HepG2 (cell line): Measurements from ENCODE around the gene ACP7. TPM values are rescaled to one million over a fixed set of nuclear protein-coding genes. Genes with fewer than 3 reads are reported as not detected.
A peak's percentile ranks its signal among the peaks of the same experiment; 100 is the strongest.

Source experiments
- ATAC-seq: fragments of 200-7000 bp; cut with Tn5 transposase; 3 replicates; pipeline ENCODE4 v1.9.1; 2020; ENCODE audit warnings: mild to moderate bottlenecking, moderate library complexity
- BruUV-seq: library from RNA; stranded (reverse); fragments of 400-500 nt; replicated peaks from 2 replicates; lab custom pipeline; 2021; lab: Mats Ljungman, UMichigan
- CTCF ChIA-PET: fragments of 300-600 bp; formaldehyde crosslinking; extraction: SDS; loops from one replicate; lab custom pipeline; 2021; ENCODE audit warnings: low total read pairs, inconsistent platforms, low intra/inter-chr PET ratio; lab: Yijun Ruan, JAX
- POLR2A ChIA-PET: fragments of 350-600 bp; sonication (Branson Sonifier 250); formaldehyde crosslinking; loops from one replicate; lab custom pipeline; 2020; ENCODE audit warnings: antibody characterized with exemption, inconsistent platforms; lab: Yijun Ruan, JAX
- DNase-seq: peaks from one replicate; pipeline ENCODE4 v3.0.0-alpha.2; 2015; ENCODE audit warnings: low spot score
- FAIRE-seq: peaks from 3 replicates; lab custom pipeline; 2011; peaks lifted over from hg19 to GRCh38; lab: Jason Lieb, UNC
- H2AFZ ChIP-seq: one replicate; pipeline ENCODE4 v1.6.1; 2011; ENCODE audit warnings: low read length, inconsistent platforms
- H3K27ac ChIP-seq: fragments of 300-600 bp; 3 replicates; pipeline ENCODE4 v1.8.0; 2011; ENCODE audit warnings: mixed run types, mild to moderate bottlenecking, mixed read lengths, low read length, inconsistent platforms; ENCODE audit not compliant: insufficient read depth; ENCODE audit errors: extremely low read length
- H3K27me3 ChIP-seq, 2 experiments: fragments of 200-600 bp in 1 of 2; 2 replicates in 1 of 2; 3 replicates in 1 of 2; pipeline versions ENCODE4 v1.6.0 to v1.8.0; 2011; ENCODE audit warnings: low read length in 2 of 2, mild to moderate bottlenecking in 2 of 2, moderate library complexity in 2 of 2, inconsistent platforms in 1 of 2; ENCODE audit not compliant: insufficient read depth in 2 of 2, control insufficient read depth in 1 of 2
- H3K36me3 ChIP-seq, 2 experiments: fragments of 200-600 bp in 1 of 2; replicated peaks in 1 of 2; 2 replicates in 1 of 2; 3 replicates in 1 of 2; pipeline versions ENCODE4 v1.5.1 to v1.8.0; 2011; ENCODE audit warnings: low read length in 2 of 2, inconsistent platforms in 1 of 2; ENCODE audit not compliant: insufficient read depth in 2 of 2, control insufficient read depth in 1 of 2
- H3K4me1 ChIP-seq: 2 replicates; pipeline ENCODE4 v1.5.1; 2012; ENCODE audit warnings: low read length, inconsistent platforms; ENCODE audit not compliant: insufficient read depth
- H3K4me2 ChIP-seq: 2 replicates; pipeline ENCODE4 v1.6.0; 2011; ENCODE audit warnings: low read depth, low read length, inconsistent platforms
- H3K4me3 ChIP-seq, 3 experiments: fragments of 200-600 bp in 1 of 3; sonication (generic), shearing (Covaris generic) in 1 of 3; replicated peaks in 1 of 3; 2 replicates each; pipeline ENCODE4 v1.5.1; 2011 to 2016; ENCODE audit warnings: low read length in 3 of 3, inconsistent platforms in 2 of 3, low read depth in 2 of 3, mild to moderate bottlenecking in 2 of 3, control low read depth in 1 of 3, mixed read lengths in 1 of 3; ENCODE audit not compliant: insufficient read depth in 1 of 3
- H3K79me2 ChIP-seq: one replicate; pipeline ENCODE4 v1.6.1; 2011; ENCODE audit warnings: low read length, inconsistent platforms; ENCODE audit not compliant: insufficient read depth
- H3K9ac ChIP-seq: 2 replicates; pipeline ENCODE4 v1.6.0; 2011; ENCODE audit warnings: mild to moderate bottlenecking, low read depth, low read length, inconsistent platforms; ENCODE audit not compliant: insufficient read depth
- H3K9me3 ChIP-seq: 2 replicates; pipeline ENCODE4 v1.5.1; 2012; ENCODE audit warnings: mild to moderate bottlenecking, low read length
- H4K20me1 ChIP-seq: 2 replicates; pipeline ENCODE4 v1.6.0; 2011; ENCODE audit warnings: inconsistent platforms, mild to moderate bottlenecking, low read length, moderate library complexity; ENCODE audit not compliant: insufficient read depth
- ARID2 ChIP-seq: sonication (generic); formaldehyde crosslinking; IDR thresholded peaks from 2 replicates; pipeline ENCODE4 v1.8.1; 2022; ENCODE audit warnings: mild to moderate bottlenecking, missing genetic modification reagents, borderline replicate concordance
- BRD4 ChIP-seq: sonication (generic); formaldehyde crosslinking; IDR thresholded peaks from 2 replicates; pipeline ENCODE4 v1.4.0; 2020; ENCODE audit warnings: missing genetic modification reagents
- CC2D1A ChIP-seq: sonication (generic); formaldehyde crosslinking; IDR thresholded peaks from 2 replicates; pipeline ENCODE4 v1.8.1; 2023; ENCODE audit warnings: mild to moderate bottlenecking, missing genetic modification reagents
- ETV5 ChIP-seq: IDR thresholded peaks from 2 replicates; pipeline ENCODE4 v1.6.1; 2018; ENCODE audit warnings: missing biosample characterization, missing genetic modification reagents, inconsistent platforms, borderline replicate concordance
- MAX ChIP-seq: IDR thresholded peaks from 2 replicates; pipeline ENCODE4 v1.6.1; 2012; ENCODE audit warnings: inconsistent platforms
- MXD3 ChIP-seq: IDR thresholded peaks from 2 replicates; pipeline ENCODE4 v1.6.1; 2016; ENCODE audit warnings: mild to moderate bottlenecking, missing biosample characterization, missing genetic modification reagents
- NFAT5 ChIP-seq: sonication (generic); formaldehyde crosslinking; IDR thresholded peaks from 2 replicates; pipeline ENCODE4 v1.4.0; 2020; ENCODE audit warnings: missing genetic modification reagents
- PTBP1 ChIP-seq: fragments of 200-400 bp; formaldehyde crosslinking; IDR thresholded peaks from 2 replicates; pipeline ENCODE4 v1.6.1; 2018; ENCODE audit warnings: low read length, low read depth; ENCODE audit not compliant: poor library complexity, severe bottlenecking
- SAP130 ChIP-seq: IDR thresholded peaks from 2 replicates; pipeline ENCODE4 v1.6.1; 2016; ENCODE audit warnings: low read depth
- TBX2 ChIP-seq: sonication (generic); formaldehyde crosslinking; IDR thresholded peaks from 2 replicates; pipeline ENCODE4 v1.5.0; 2020; ENCODE audit warnings: missing genetic modification reagents, mild to moderate bottlenecking, borderline replicate concordance
- ZNF564 ChIP-seq: sonication (generic); formaldehyde crosslinking; IDR thresholded peaks from 2 replicates; pipeline ENCODE4 v1.8.1; 2023; ENCODE audit warnings: mild to moderate bottlenecking, missing genetic modification reagents
- WGBS: methylation state at CpG from one replicate; pipeline ENCODE4 v1.1.6; 2017; ENCODE audit warnings: low lambda C conversion rate; 5-methylcytosine and 5-hydroxymethylcytosine counted together
- in situ Hi-C: cut with HindIII; loops from 2 replicates; pipeline ENCODE4 v1.10.0; 2017; ENCODE audit warnings: low pct_unique_long_range_greater_than_20kb; ENCODE audit not compliant: extremely low pct_ligation_motif_present
- intact Hi-C: fragments of 100-400 bp; cut with micrococcal nuclease; formaldehyde crosslinking; loops from one replicate; pipeline ENCODE4 v1.10.0; 2022; ENCODE audit not compliant: unreplicated experiment
- polyA plus RNA-seq, 8 experiments: library from polyadenylated mRNA; depleted of rRNA in 3 of 8; stranded (reverse) in 7 of 8; unstranded in 1 of 8; fragments of >200 nt; fragmentation: Illumina TruSeq in 4 of 8; extraction: Trizol in 4 of 8; gene quantifications; 2 replicates each; pipeline versions ENCODE4 v1.2.1 to v1.2.3, GENCODE V29; 2011 to 2016; ENCODE audit warnings: low read depth in 4 of 8, missing spikeins in 1 of 8, mixed read lengths in 1 of 8; ENCODE audit not compliant: insufficient read depth in 1 of 8
- total RNA-seq, 5 experiments: library from RNA; depleted of rRNA; stranded (reverse); fragments of >200 nt; fragmentation: Illumina TruSeq; extraction: Trizol; gene quantifications; 2 replicates each; pipeline ENCODE4 v1.2.3, GENCODE V29; 2016; ENCODE audit warnings: low read depth in 1 of 5
- TF ChIP-seq, protein P1 (sequence below): sonication (generic); formaldehyde crosslinking; IDR thresholded peaks from 2 replicates; pipeline ENCODE4 v1.4.0; 2020; ENCODE audit warnings: missing genetic modification reagents
- TF ChIP-seq, protein P2 (sequence below): sonication (generic); formaldehyde crosslinking; conservative IDR thresholded peaks from 2 replicates; pipeline ENCODE4 v1.8.0; 2022; ENCODE audit warnings: low read depth, missing genetic modification reagents

The ACP7 gene
- total and polyA plus RNA-seq, 2 of the 13 experiments (the other 11 are each of a cell fraction or from before 2014, with no cell fraction given) = not detected

DNA sequence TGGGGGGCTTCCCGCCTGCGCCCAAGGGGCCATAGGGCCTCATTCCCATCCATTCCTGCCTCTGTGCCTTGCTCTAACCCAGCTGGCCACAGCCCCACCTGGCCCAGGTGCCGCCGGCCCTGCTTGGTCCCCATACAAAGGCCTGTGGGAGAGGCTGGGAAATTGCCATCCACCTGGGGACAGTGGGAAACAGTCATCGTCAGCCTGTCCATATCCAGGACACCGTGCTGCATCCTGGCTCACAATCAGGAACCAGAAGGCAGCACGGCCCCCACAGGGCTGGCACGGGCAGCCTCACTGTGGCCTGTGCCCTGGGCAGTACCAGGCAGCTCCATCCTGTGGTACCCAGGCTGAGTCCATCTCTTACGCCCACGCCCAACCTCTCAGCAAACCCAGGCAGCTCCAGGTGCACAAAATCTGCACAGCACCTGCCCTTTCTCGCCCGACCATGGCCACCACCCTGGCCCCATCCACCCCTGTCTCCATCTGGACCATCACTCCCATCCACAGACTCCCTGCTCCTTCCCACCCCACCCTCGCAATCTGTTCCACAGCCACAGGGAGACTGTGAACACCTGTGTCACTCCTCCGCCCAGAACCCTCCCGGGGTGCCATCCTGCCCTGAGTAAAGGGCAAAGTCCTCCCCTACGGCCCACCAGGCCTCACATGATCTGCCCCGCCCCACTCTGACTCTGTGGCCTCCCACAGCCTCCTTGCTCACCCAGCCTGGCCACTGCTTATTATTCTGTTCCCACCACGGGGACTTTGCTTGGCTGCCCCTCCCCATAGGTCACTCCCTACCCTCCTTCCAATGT lies 30.7 kb upstream of the ACP7 start:
- intact Hi-C loops (loop anchor here (5.0 kb wide), 1 partner anchor 76 kb away; the partner anchor contains the start of gene FBXO17), in situ Hi-C loops (no loop called here)
- CTCF ChIA-PET = no interaction called here
- no peak overlapping the region for H2AFZ ChIP-seq
- WGBS = 6% methylated on average over 13 of the region's 18 CpGs
- peaks cover 40% of the 10 kb centered on the region for H3K4me1 ChIP-seq
- POLR2A ChIA-PET = no interaction called here
- peak; percentile 68 for DNase-seq
- no peaks in the 10 kb centered on the region for H4K20me1 ChIP-seq
- H3K9me3 ChIP-seq = peaks cover 5% of the 10 kb centered on the region; the same call in 1 of the 2 replicates
- peak overlapping the region; percentile 63 for H3K4me2 ChIP-seq
- no peak overlapping the region for H3K27ac ChIP-seq
- H3K36me3 ChIP-seq = no peaks in the 10 kb centered on the region
- H3K79me2 ChIP-seq = no peaks in the 10 kb centered on the region
- FAIRE-seq = peak; percentile 12
- no peak overlapping the region for H3K9ac ChIP-seq
- no TSS peak for BruUV-seq
- peak; percentile 81 for ATAC-seq
- H3K4me3 ChIP-seq = peak overlapping the region in 1 of 3 experiments; percentile 22; a peak in 1 of 6 replicates
- no peaks in the 10 kb centered on the region for H3K27me3 ChIP-seq
- peak; percentile 9; the same call in 1 of the 2 replicates for TF ChIP-seq ETV5 (CRISPR knock-in tag)
- no peak for TF ChIP-seq SAP130 (CRISPR knock-in tag)
- peak; percentile 36; the same call in 1 of the 2 replicates for TF ChIP-seq MAX
- TF ChIP-seq, protein P1, sequence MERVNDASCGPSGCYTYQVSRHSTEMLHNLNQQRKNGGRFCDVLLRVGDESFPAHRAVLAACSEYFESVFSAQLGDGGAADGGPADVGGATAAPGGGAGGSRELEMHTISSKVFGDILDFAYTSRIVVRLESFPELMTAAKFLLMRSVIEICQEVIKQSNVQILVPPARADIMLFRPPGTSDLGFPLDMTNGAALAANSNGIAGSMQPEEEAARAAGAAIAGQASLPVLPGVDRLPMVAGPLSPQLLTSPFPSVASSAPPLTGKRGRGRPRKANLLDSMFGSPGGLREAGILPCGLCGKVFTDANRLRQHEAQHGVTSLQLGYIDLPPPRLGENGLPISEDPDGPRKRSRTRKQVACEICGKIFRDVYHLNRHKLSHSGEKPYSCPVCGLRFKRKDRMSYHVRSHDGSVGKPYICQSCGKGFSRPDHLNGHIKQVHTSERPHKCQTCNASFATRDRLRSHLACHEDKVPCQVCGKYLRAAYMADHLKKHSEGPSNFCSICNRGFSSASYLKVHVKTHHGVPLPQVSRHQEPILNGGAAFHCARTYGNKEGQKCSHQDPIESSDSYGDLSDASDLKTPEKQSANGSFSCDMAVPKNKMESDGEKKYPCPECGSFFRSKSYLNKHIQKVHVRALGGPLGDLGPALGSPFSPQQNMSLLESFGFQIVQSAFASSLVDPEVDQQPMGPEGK (CRISPR knock-in tag) = peak; percentile 69; the same call in 1 of the 2 replicates
- no peak for TF ChIP-seq CC2D1A (CRISPR knock-in tag)
- 0 out of 2 replicates have a peak, but pooled peaks have one; percentile 58 for TF ChIP-seq ARID2 (CRISPR knock-in tag)
- no peak for TF ChIP-seq MXD3 (CRISPR knock-in tag)
- TF ChIP-seq PTBP1 = no peak
- TF ChIP-seq BRD4 (CRISPR knock-in tag) = no peak
- TF ChIP-seq TBX2 (CRISPR knock-in tag) = peak; percentile 68; the same call in 1 of the 2 replicates
- TF ChIP-seq NFAT5 (CRISPR knock-in tag) = no peak
- TF ChIP-seq, protein P2, sequence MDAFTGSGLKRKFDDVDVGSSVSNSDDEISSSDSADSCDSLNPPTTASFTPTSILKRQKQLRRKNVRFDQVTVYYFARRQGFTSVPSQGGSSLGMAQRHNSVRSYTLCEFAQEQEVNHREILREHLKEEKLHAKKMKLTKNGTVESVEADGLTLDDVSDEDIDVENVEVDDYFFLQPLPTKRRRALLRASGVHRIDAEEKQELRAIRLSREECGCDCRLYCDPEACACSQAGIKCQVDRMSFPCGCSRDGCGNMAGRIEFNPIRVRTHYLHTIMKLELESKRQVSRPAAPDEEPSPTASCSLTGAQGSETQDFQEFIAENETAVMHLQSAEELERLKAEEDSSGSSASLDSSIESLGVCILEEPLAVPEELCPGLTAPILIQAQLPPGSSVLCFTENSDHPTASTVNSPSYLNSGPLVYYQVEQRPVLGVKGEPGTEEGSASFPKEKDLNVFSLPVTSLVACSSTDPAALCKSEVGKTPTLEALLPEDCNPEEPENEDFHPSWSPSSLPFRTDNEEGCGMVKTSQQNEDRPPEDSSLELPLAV (CRISPR knock-in tag) = no peak
- no peak for TF ChIP-seq ZNF564 (CRISPR knock-in tag)
